Skeletal muscle satellite cell (primary cell): Measurements from ENCODE around the gene SDHAF3.
"Not testable (repeated sequence)": the region's sequence is repeated elsewhere in the genome, so short reads cannot be mapped to it uniquely, and the experiment has no call there.

Experiments
- H3K27me3 ChIP-seq: 2 replicates; pipeline ENCODE4 v1.7.0; 2013; ENCODE audit warnings: low read length; ENCODE audit not compliant: control insufficient read depth, insufficient read depth
- H3K36me3 ChIP-seq: 2 replicates; pipeline ENCODE4 v1.7.0; 2013; ENCODE audit warnings: mild to moderate bottlenecking, control low read depth, low read length; ENCODE audit not compliant: insufficient read depth
- H3K4me1 ChIP-seq: 2 replicates; pipeline ENCODE4 v1.7.0; 2013; ENCODE audit warnings: low read length; ENCODE audit not compliant: control insufficient read depth, insufficient read depth
- H3K4me2 ChIP-seq: 2 replicates; pipeline ENCODE4 v1.7.0; 2013; ENCODE audit warnings: mild to moderate bottlenecking, low read length
- H3K4me3 ChIP-seq: 2 replicates; pipeline ENCODE4 v1.7.0; 2013; ENCODE audit warnings: low read length
- H3K9ac ChIP-seq: 2 replicates; pipeline ENCODE4 v1.7.0; 2013; ENCODE audit warnings: mild to moderate bottlenecking, low read depth, low read length, moderate library complexity
- H3K9me3 ChIP-seq: replicated peaks from 2 replicates; pipeline ENCODE4 v1.7.0; 2013; ENCODE audit warnings: mild to moderate bottlenecking, control low read depth, low read length

The SDHAF3 gene

GRCh38 chr7:97128736-97129135 is 11.2 kb downstream of the SDHAF3 start:
- no peaks in the 10 kb centered on the region for H3K9me3 ChIP-seq

GRCh38 chr7:97130417-97131139 is 13.1 kb downstream of the SDHAF3 start:
- Histone ChIP-seq H3K4me3 (no peak overlapping the region), H3K9ac (no peak overlapping the region), H3K36me3 (no peaks in the 10 kb centered on the region), H3K4me1 (no peaks in the 10 kb centered on the region), H3K4me2 (no peak overlapping the region), H3K9me3 (no peaks in the 10 kb centered on the region), H3K27me3 (no peaks in the 10 kb centered on the region)

More at GRCh38 chr7:97128736-97129135, 11.2 kb downstream of the SDHAF3 start:
- Histone ChIP-seq H3K9ac (no peak overlapping the region), H3K4me3 (no peak overlapping the region), H3K4me2 (no peak overlapping the region), H3K36me3 (no peaks in the 10 kb centered on the region), H3K4me1 (no peaks in the 10 kb centered on the region), H3K27me3 (no peaks in the 10 kb centered on the region)

DNA sequence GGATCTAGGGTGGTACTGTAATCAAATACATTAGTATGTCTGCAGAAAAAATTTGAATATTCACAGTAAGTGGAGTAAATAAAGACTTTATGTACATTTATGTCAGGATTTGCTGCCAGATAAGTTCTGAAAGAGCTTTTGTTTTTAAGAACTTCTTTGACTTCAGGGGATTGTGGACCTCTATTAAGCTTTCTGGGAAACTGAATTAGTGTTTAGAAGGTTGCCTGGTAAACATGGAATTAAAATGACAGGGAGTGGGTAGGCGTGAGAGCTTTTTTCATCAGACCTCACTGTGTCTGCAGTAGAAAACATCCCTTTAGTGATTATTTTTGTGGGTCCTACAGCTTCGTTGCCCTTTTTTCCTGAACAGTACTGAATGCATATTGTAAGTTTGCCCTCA is 15.7 kb downstream of the SDHAF3 start:
- H3K4me1 ChIP-seq = no peaks in the 10 kb centered on the region
- no peak overlapping the region for H3K9ac ChIP-seq
- no peaks in the 10 kb centered on the region for H3K9me3 ChIP-seq
- H3K4me3 ChIP-seq = no peak overlapping the region
- H3K4me2 ChIP-seq = no peak overlapping the region
- no peaks in the 10 kb centered on the region for H3K36me3 ChIP-seq
- no peaks in the 10 kb centered on the region for H3K27me3 ChIP-seq

GRCh38 chr7:97138830-97139229 is 21.3 kb downstream of the SDHAF3 start:
- no peak overlapping the region for H3K4me3 ChIP-seq
- no peaks in the 10 kb centered on the region for H3K9me3 ChIP-seq
- no peak overlapping the region for H3K4me2 ChIP-seq
- H3K36me3 ChIP-seq = no peaks in the 10 kb centered on the region
- no peaks in the 10 kb centered on the region for H3K27me3 ChIP-seq
- H3K4me1 ChIP-seq = no peaks in the 10 kb centered on the region
- no peak overlapping the region for H3K9ac ChIP-seq

- no peak overlapping the region for H3K9ac ChIP-seq
- no peaks in the 10 kb centered on the region for H3K27me3 ChIP-seq
- no peaks in the 10 kb centered on the region for H3K4me1 ChIP-seq
- H3K4me2 ChIP-seq = no peak overlapping the region
- H3K4me3 ChIP-seq = no peak overlapping the region
- H3K9me3 ChIP-seq = no peaks in the 10 kb centered on the region
- H3K36me3 ChIP-seq = no peaks in the 10 kb centered on the region
Observed at GRCh38 chr7:97145068-97145467, 27.6 kb downstream of the SDHAF3 start.

- Histone ChIP-seq H3K4me3 (no peak overlapping the region), H3K4me1 (no peaks in the 10 kb centered on the region), H3K4me2 (no peak overlapping the region), H3K9ac (no peak overlapping the region), H3K9me3 (no peaks in the 10 kb centered on the region), H3K27me3 (no peaks in the 10 kb centered on the region), H3K36me3 (no peaks in the 10 kb centered on the region)
Observed at GRCh38 chr7:97149843-97150242, 32.3 kb downstream of the SDHAF3 start.

DNA sequence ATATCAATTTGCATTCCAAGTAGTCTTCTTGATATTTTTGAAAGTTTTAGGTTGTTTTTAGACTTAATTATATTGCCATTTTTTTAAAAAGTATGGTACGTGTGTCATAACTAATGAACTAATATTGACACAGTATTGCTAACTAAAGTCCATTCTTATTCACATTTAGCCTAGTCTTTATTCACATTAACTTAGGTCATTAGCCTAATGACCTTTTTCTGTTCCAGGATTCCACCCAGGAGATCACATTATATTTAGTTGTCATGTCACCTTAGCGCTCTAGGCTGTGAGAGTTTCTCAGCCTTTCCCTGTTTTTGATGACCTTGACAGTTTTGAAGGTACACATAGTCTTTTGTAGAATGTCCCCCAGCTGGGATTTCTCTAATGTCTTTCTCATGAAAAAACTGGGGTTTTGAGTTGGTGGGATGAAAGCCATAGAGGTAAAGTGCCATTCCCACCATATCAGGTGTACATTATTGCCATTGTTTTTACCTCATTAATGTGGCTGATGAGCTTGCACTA is 38.5 kb downstream of the SDHAF3 start:
- Histone ChIP-seq H3K9me3 (no peaks in the 10 kb centered on the region), H3K9ac (no peak overlapping the region), H3K4me1 (no peaks in the 10 kb centered on the region), H3K4me2 (no peak overlapping the region), H3K36me3 (no peaks in the 10 kb centered on the region), H3K27me3 (no peaks in the 10 kb centered on the region), H3K4me3 (no peak overlapping the region)

DNA sequence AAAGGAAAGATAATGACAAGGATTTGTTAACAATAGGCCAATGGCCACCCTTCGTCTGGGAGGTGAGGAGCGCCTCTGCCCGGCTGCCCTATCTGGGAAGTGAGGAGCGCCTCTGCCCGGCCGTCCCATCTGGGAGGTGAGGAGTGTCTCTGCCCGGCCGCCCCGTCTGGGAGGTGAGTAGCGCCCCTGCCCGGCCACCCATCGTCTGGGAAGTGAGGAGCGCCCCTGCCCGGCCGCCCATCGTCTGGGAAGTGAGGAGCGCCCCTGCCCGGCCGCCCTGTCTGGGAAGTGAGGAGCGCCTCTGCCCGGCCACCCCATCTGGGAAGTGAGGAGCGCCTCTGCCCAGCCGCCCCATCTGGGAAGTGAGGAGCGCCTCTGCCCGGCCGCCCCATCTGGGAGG is 42.5 kb downstream of the SDHAF3 start:
- H3K4me2 ChIP-seq, H3K4me1 ChIP-seq, H3K27me3 ChIP-seq, H3K36me3 ChIP-seq, H3K9me3 ChIP-seq, H3K9ac ChIP-seq, H3K4me3 ChIP-seq: not testable (repeated sequence)

DNA sequence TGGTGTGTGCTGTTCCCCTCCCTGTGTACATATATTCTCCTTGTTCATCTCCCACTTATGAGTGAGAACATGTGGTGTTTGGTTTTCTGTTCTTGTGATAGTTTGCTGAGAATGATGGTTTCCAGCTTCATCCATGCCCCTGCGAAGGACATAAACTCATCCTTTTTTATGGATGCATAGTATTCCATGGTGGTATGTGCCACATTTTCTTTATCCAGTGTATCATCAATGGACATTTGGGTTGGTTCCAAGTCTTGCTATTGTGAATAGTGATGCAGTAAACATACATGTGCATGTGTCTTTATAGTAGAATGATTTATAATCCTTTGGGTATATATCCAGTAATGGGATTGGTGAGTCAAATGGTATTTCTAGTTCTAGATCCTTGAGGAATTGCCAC is 44.1 kb downstream of the SDHAF3 start:
- not testable (repeated sequence) for H3K4me3 ChIP-seq, H3K4me2 ChIP-seq, H3K4me1 ChIP-seq

GRCh38 chr7:97166308-97166707 is 48.8 kb downstream of the SDHAF3 start:
- H3K9ac ChIP-seq = no peak overlapping the region
- no peaks in the 10 kb centered on the region for H3K36me3 ChIP-seq
- H3K27me3 ChIP-seq = no peaks in the 10 kb centered on the region
- no peak overlapping the region for H3K4me3 ChIP-seq
- H3K4me1 ChIP-seq = no peaks in the 10 kb centered on the region
- no peak overlapping the region for H3K4me2 ChIP-seq
- H3K9me3 ChIP-seq = no peaks in the 10 kb centered on the region

More for the DNA sequence above, 44.1 kb downstream of the SDHAF3 start:
- not testable (repeated sequence) for H3K9me3 ChIP-seq, H3K9ac ChIP-seq, H3K27me3 ChIP-seq, H3K36me3 ChIP-seq

GRCh38 chr7:97167176-97167575 is 49.7 kb downstream of the SDHAF3 start:
- H3K9me3 ChIP-seq = no peaks in the 10 kb centered on the region
- no peaks in the 10 kb centered on the region for H3K27me3 ChIP-seq
- H3K4me3 ChIP-seq = no peak overlapping the region
- no peak overlapping the region for H3K9ac ChIP-seq
- H3K36me3 ChIP-seq = no peaks in the 10 kb centered on the region
- no peaks in the 10 kb centered on the region for H3K4me1 ChIP-seq
- no peak overlapping the region for H3K4me2 ChIP-seq

DNA sequence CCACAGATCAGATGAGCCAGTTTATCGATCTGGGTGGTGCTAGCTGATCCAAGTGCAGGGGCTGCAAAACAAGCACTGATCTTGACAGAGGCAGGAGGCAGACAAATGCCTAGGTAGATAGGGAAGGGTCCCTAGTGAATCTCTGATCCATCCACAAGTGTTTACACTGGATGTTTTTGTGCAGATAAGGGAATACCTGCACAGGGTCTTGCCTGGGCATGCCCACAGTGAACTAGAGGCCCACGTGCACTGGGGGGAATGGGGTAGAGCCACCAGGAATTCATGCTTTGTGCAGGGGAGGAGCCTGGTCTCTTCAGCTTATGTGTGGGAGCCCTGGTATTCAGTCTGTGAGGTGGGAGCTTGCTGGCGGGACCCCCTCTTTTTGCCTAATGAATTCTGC is 50.3 kb downstream of the SDHAF3 start:
- no peaks in the 10 kb centered on the region for H3K4me1 ChIP-seq
- no peak overlapping the region for H3K4me3 ChIP-seq
- H3K27me3 ChIP-seq = no peaks in the 10 kb centered on the region
- no peaks in the 10 kb centered on the region for H3K9me3 ChIP-seq
- no peak overlapping the region for H3K4me2 ChIP-seq
- no peak overlapping the region for H3K9ac ChIP-seq
- H3K36me3 ChIP-seq = no peaks in the 10 kb centered on the region
